Thoracic aorta (tissue), 2 donors: Measurements from ENCODE around the gene CPB1. TPM values are rescaled to one million over a fixed set of nuclear protein-coding genes. Genes with fewer than 3 reads are reported as not detected.
"Not testable (repeated sequence)": the region's sequence is repeated elsewhere in the genome, so short reads cannot be mapped to it uniquely, and the experiment has no call there.

ENCODE experiments used
- ATAC-seq: fragments of 150-250 bp; one replicate; pipeline ENCODE4 v1.8.0; 2017; ENCODE audit warnings: low read depth; ENCODE audit not compliant: insufficient number of reproducible peaks, low FRiP score
- DNase-seq: peaks from one replicate; pipeline ENCODE4 v3.0.0-alpha.2; 2020; ENCODE audit warnings: low spot score
- H3K27ac ChIP-seq, 2 donors: fragments of 200-600 bp; sonication (generic); 1 replicate in 1 of 2; 2 replicates in 1 of 2; pipeline ENCODE4 v1.5.1; 2016; ENCODE audit warnings: mild to moderate bottlenecking in 2 of 2, moderate library complexity in 2 of 2
- H3K27me3 ChIP-seq: fragments of 200-600 bp; sonication (generic); replicated peaks from 2 replicates; pipeline ENCODE4 v1.6.0; 2016; ENCODE audit warnings: mild to moderate bottlenecking; ENCODE audit not compliant: insufficient read depth
- H3K36me3 ChIP-seq: fragments of 200-600 bp; sonication (generic); one replicate; pipeline ENCODE4 v1.5.1; 2016
- H3K4me1 ChIP-seq, 2 donors: fragments of 200-600 bp; sonication (generic); 1 replicate in 1 of 2; 2 replicates in 1 of 2; pipeline versions ENCODE4 v1.5.1 to v1.6.0; 2016; ENCODE audit warnings: low read depth in 2 of 2, mild to moderate bottlenecking in 1 of 2; ENCODE audit not compliant: control insufficient read depth in 1 of 2
- H3K4me3 ChIP-seq: fragments of 200-600 bp; sonication (generic); 2 replicates; pipeline ENCODE4 v1.5.1; 2016; ENCODE audit warnings: mild to moderate bottlenecking
- H3K9me3 ChIP-seq: fragments of 200-600 bp; sonication (generic); 2 replicates; pipeline ENCODE4 v1.5.1; 2016
- total RNA-seq, 2 donors: library from RNA; depleted of rRNA; stranded (reverse); fragments of >200 nt; gene quantifications; one replicate each; pipeline versions ENCODE4 v1.1.0 to v1.2.3, GENCODE V29; 2016
- TF ChIP-seq, protein P1 (sequence below): fragments of 200-600 bp; sonication (generic); IDR thresholded peaks from one replicate; pipeline ENCODE4 v1.5.1; 2019; ENCODE audit warnings: antibody characterized with exemption

Gene CPB1
- total RNA-seq: 1 to 10 TPM in 1 of 2 donors, under 1 TPM in 1; 0.95 to 3.5 TPM

DNA sequence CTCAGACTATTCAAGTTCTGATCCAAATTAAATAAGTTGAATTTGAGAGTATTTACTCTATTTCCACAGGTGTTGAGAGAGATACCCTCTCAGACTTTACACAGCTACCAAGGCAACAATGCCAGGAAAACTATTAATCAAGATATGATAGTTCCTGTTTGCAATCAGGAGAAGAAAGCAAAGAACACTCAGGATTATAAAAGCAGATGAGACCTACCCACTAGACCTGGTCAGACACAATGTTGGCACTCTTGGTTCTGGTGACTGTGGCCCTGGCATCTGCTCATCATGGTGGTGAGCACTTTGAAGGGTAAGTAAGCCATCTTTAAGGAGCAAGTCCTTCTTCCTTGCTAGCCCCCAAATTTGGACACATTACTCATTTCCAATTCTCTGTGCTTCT is at the start of gene CPB1:
Gene CPB1, plus strand, starts transcription at position 227 of the 400 bp plus-strand sequence. Its CDS starts 13 bp downstream, at position 240.
- no peak within 1 kb of the TSS for H3K4me3 ChIP-seq
- H3K27ac ChIP-seq: no peak within 1 kb of the TSS
- TF ChIP-seq, protein P1, sequence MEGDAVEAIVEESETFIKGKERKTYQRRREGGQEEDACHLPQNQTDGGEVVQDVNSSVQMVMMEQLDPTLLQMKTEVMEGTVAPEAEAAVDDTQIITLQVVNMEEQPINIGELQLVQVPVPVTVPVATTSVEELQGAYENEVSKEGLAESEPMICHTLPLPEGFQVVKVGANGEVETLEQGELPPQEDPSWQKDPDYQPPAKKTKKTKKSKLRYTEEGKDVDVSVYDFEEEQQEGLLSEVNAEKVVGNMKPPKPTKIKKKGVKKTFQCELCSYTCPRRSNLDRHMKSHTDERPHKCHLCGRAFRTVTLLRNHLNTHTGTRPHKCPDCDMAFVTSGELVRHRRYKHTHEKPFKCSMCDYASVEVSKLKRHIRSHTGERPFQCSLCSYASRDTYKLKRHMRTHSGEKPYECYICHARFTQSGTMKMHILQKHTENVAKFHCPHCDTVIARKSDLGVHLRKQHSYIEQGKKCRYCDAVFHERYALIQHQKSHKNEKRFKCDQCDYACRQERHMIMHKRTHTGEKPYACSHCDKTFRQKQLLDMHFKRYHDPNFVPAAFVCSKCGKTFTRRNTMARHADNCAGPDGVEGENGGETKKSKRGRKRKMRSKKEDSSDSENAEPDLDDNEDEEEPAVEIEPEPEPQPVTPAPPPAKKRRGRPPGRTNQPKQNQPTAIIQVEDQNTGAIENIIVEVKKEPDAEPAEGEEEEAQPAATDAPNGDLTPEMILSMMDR: no peak
- H3K36me3 ChIP-seq: no peaks in the 10 kb centered on the region
- ATAC-seq (no peak), DNase-seq (no peak)
- H3K4me1 ChIP-seq: no peaks in the 10 kb centered on the region
- H3K9me3 ChIP-seq: no peaks in the 10 kb centered on the region
- H3K27me3 ChIP-seq: no peaks in the 10 kb centered on the region

DNA sequence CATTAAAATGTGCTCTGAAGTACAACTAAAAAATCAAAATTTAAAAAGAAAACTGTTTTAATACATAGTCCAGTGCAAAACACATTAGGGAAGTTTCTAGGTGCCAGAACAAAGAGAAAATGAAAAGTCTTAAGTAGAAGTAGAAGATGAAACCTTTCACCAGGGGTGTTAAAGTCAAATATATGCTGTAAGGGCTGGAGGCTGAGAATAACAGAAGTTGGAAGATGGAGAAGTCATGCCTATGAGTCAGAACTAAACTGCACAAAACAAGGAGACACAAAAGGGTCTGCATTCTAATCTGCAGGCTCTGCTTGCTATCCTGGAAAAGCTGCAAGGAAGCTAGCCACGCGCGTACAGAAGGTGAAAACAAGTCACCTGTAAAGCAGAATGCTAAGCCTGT is 48.7 kb upstream of the CPB1 start:
- H3K4me1 ChIP-seq: no peaks in the 10 kb centered on the region
- H3K27ac ChIP-seq: no peak overlapping the region
- H3K27me3 ChIP-seq: no peaks in the 10 kb centered on the region
- no peak overlapping the region for H3K4me3 ChIP-seq
- no peaks in the 10 kb centered on the region for H3K9me3 ChIP-seq
- DNase-seq (no peak), ATAC-seq (no peak)
- H3K36me3 ChIP-seq: no peaks in the 10 kb centered on the region
- TF ChIP-seq, protein P1: no peak

DNA sequence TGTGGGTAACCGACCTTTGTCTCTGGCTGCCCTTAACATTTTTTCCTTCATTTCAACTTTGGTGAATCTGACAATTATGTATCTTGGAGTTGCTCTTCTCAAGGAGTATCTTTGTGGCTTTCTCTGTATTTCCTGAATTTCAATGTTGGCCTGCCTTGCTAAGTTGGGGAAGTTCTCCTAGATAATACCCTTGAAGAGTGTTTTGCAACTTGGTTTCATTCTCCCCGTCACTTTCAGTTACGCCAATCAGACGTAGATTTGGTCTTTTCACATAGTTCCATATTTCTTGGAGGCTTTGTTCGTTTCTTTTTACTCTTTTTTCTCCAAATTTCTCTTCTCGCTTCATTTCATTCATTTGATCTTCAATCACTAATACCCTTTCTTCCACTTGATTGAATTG is 42.6 kb upstream of the CPB1 start:
- H3K27ac ChIP-seq, DNase-seq, ATAC-seq, H3K4me1 ChIP-seq, H3K36me3 ChIP-seq, H3K9me3 ChIP-seq, H3K4me3 ChIP-seq, H3K27me3 ChIP-seq: not testable (repeated sequence)

DNA sequence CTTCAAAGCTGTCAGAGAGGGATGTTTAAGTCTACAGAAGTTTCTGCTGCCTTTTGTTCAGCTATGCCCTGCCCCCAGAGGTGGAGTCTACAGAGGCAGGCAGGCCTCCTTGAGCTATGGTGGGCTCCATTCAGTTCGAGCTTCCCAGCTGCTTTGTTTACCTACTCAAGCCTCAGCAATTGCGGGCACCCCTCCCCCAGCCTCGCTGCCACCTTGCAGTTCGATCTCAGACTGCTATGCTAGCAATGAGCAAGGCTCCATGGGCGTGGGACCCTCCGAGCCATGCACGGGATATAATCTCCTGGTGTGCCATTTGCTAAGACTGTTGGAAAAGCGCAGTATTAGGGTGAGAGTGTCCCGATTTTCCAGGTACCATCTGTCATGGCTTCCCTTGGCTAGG is 41.5 kb upstream of the CPB1 start:
- ATAC-seq, H3K4me1 ChIP-seq, DNase-seq, H3K27me3 ChIP-seq, H3K27ac ChIP-seq, H3K9me3 ChIP-seq, H3K36me3 ChIP-seq, H3K4me3 ChIP-seq: not testable (repeated sequence)

DNA sequence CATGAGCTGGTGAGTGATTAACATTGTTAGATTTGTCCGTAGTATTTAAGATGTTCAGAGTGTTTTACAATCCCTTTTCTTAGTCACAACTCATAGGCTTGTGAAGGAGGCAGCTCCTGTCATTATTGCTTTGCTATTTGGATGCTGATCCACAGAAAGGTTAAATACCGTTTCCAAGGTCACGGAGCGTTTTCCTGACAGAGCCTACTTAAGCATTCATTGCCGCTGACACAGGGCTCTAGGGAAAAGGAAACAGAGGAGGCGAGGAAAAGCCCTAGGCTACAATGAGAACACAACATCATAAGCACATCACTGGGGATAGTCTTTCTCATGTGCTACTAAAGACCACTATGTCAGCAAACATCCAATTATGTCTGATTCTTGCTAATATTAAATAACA is 38.5 kb upstream of the CPB1 start:
- no peaks in the 10 kb centered on the region for H3K9me3 ChIP-seq
- H3K27ac ChIP-seq: no peak overlapping the region
- no peak for ATAC-seq
- no peaks in the 10 kb centered on the region for H3K4me1 ChIP-seq
- H3K27me3 ChIP-seq: no peaks in the 10 kb centered on the region
- no peak for DNase-seq
- TF ChIP-seq, protein P1: no peak
- H3K4me3 ChIP-seq: no peak overlapping the region
- H3K36me3 ChIP-seq: no peaks in the 10 kb centered on the region

DNA sequence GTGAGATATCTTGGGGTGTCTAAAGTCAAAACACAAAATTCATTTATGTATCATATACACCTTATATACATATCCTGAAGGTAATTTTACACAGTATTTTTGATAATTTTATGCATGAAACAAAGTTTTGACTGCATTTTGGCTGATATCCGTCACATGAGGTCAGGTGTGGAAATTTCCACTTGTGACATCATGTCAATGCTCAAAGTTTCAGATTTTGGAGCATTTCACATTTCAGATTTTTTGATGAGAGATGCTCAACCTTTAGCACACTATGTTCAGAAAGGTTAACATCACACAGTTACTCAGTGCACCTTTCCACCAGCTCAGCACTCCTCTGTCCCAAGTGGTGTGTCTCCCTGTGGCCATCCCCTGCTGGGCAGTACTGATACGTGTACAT is 37.7 kb upstream of the CPB1 start:
- ATAC-seq (no peak), DNase-seq (no peak)
- no peaks in the 10 kb centered on the region for H3K9me3 ChIP-seq
- no peak overlapping the region for H3K4me3 ChIP-seq
- TF ChIP-seq, protein P1: no peak
- H3K36me3 ChIP-seq: no peaks in the 10 kb centered on the region
- H3K4me1 ChIP-seq: no peaks in the 10 kb centered on the region
- H3K27me3 ChIP-seq: no peaks in the 10 kb centered on the region
- no peak overlapping the region for H3K27ac ChIP-seq
